Liver (tissue), 9 donors: ENCODE measurements around the gene HLCS. TPM values are rescaled to one million over a fixed set of nuclear protein-coding genes. Genes with fewer than 3 reads are reported as not detected.

ENCODE experiments used
- DNase-seq: peaks from one replicate; pipeline ENCODE4 v3.0.0-alpha.2; 2017; ENCODE audit warnings: low spot score
- H3K27ac ChIP-seq, 2 donors: one replicate each; pipeline ENCODE4 v1.7.0; 2013; ENCODE audit warnings: inconsistent platforms in 2 of 2, low read length in 2 of 2, control low read depth in 1 of 2, low read depth in 1 of 2, mild to moderate bottlenecking in 1 of 2
- H3K27me3 ChIP-seq, 4 donors: one replicate each; pipeline versions ENCODE4 v1.6.1 to v1.7.0; 2013; ENCODE audit warnings: low read length in 3 of 4, inconsistent platforms in 1 of 4, mild to moderate bottlenecking in 1 of 4, moderate library complexity in 1 of 4; ENCODE audit not compliant: control insufficient read depth in 4 of 4, insufficient read depth in 4 of 4
- H3K36me3 ChIP-seq, 4 donors: one replicate each; pipeline versions ENCODE4 v1.6.1 to v1.7.0; 2013; ENCODE audit warnings: low read length in 3 of 4, mild to moderate bottlenecking in 3 of 4, low read depth in 1 of 4, moderate library complexity in 1 of 4; ENCODE audit not compliant: control insufficient read depth in 4 of 4, insufficient read depth in 3 of 4
- H3K4me1 ChIP-seq, 4 donors: one replicate each; pipeline versions ENCODE4 v1.6.1 to v1.7.0; 2013; ENCODE audit warnings: low read length in 3 of 4, mild to moderate bottlenecking in 3 of 4, moderate library complexity in 1 of 4; ENCODE audit not compliant: control insufficient read depth in 4 of 4, insufficient read depth in 4 of 4
- H3K4me3 ChIP-seq, 3 donors: one replicate each; pipeline versions ENCODE4 v1.6.1 to v1.7.0; 2013; ENCODE audit warnings: low read length in 3 of 3, control low read depth in 1 of 3, low read depth in 1 of 3, mild to moderate bottlenecking in 1 of 3
- H3K9ac ChIP-seq, 2 donors: one replicate each; pipeline ENCODE4 v1.7.0; 2013; ENCODE audit warnings: low read length in 2 of 2, mild to moderate bottlenecking in 2 of 2, moderate library complexity in 2 of 2, control low read depth in 1 of 2, low read depth in 1 of 2
- H3K9me3 ChIP-seq, 4 donors: one replicate each; pipeline versions ENCODE4 v1.6.1 to v1.7.0; 2013; ENCODE audit warnings: low read length in 3 of 4; ENCODE audit not compliant: control insufficient read depth in 4 of 4
- EGR1 ChIP-seq, 2 donors: IDR thresholded peaks; 2 replicates each; pipeline ENCODE4 v1.6.1; 2016 to 2018; ENCODE audit warnings: antibody characterized with exemption in 2 of 2, low read depth in 2 of 2
- FOXA1 ChIP-seq: IDR thresholded peaks from 2 replicates; pipeline ENCODE4 v1.6.1; 2016; ENCODE audit warnings: antibody characterized with exemption
- FOXA2 ChIP-seq: IDR thresholded peaks from 2 replicates; pipeline ENCODE4 v1.6.1; 2016; ENCODE audit warnings: antibody characterized with exemption
- GABPA ChIP-seq, 2 donors: IDR thresholded peaks in 1 of 2; conservative IDR thresholded peaks in 1 of 2; 2 replicates each; pipeline ENCODE4 v1.6.1; 2016; ENCODE audit warnings: antibody characterized with exemption in 2 of 2, mild to moderate bottlenecking in 1 of 2, moderate library complexity in 1 of 2
- HNF4A ChIP-seq, 2 donors: conservative IDR thresholded peaks; 2 replicates each; pipeline ENCODE4 v1.6.1; 2016; ENCODE audit warnings: antibody characterized with exemption in 2 of 2, mild to moderate bottlenecking in 2 of 2
- HNF4G ChIP-seq: IDR thresholded peaks from 2 replicates; pipeline ENCODE4 v1.6.1; 2016; ENCODE audit warnings: antibody characterized with exemption
- JUND ChIP-seq, 2 donors: IDR thresholded peaks; 2 replicates each; pipeline ENCODE4 v1.6.1; 2016; ENCODE audit warnings: antibody characterized with exemption in 2 of 2
- NR2F2 ChIP-seq: IDR thresholded peaks from 2 replicates; pipeline ENCODE4 v1.6.1; 2016; ENCODE audit warnings: antibody characterized with exemption
- RAD21 ChIP-seq, 2 donors: IDR thresholded peaks; 2 replicates each; pipeline ENCODE4 v1.6.1; 2016; ENCODE audit warnings: antibody characterized with exemption in 2 of 2, mild to moderate bottlenecking in 2 of 2
- RXRA ChIP-seq, 2 donors: IDR thresholded peaks; 2 replicates each; pipeline ENCODE4 v1.6.1; 2017 to 2018; ENCODE audit warnings: antibody characterized with exemption in 2 of 2, mild to moderate bottlenecking in 1 of 2
- SP1 ChIP-seq: IDR thresholded peaks from 2 replicates; pipeline ENCODE4 v1.6.1; 2018; ENCODE audit warnings: antibody characterized with exemption, mild to moderate bottlenecking
- TAF1 ChIP-seq: conservative IDR thresholded peaks from 2 replicates; pipeline ENCODE4 v1.6.1; 2016; ENCODE audit warnings: antibody characterized with exemption, mild to moderate bottlenecking
- YY1 ChIP-seq: IDR thresholded peaks from 2 replicates; pipeline ENCODE4 v1.6.1; 2016; ENCODE audit warnings: antibody characterized with exemption, mild to moderate bottlenecking
- WGBS: extraction: QIAGEN DNeasy Blood & Tissue Kit; methylation state at CpG from one replicate; pipeline ENCODE4 v1.1.7; 2013; 5-methylcytosine and 5-hydroxymethylcytosine counted together
- polyA plus RNA-seq, 2 donors: library from polyadenylated mRNA; stranded (reverse) in 1 of 2; unstranded in 1 of 2; fragments of 200-250 nt in 1 of 2; fragments of >200 nt in 1 of 2; fragmentation: Nextera tagmentation in 1 of 2; extraction: Ambion mirVana in 1 of 2; gene quantifications; one replicate each; pipeline versions ENCODE4 v1.2.1 to v1.2.3, GENCODE V29; 2013 to 2015
- total RNA-seq, 2 donors: library from RNA; depleted of rRNA; stranded (reverse); fragments of >200 nt; gene quantifications; one replicate each; pipeline ENCODE4 v1.2.3, GENCODE V29; 2014
- TF ChIP-seq, protein P1 (sequence below): IDR thresholded peaks from 2 replicates; pipeline ENCODE4 v1.6.1; 2016; ENCODE audit warnings: antibody characterized with exemption, mild to moderate bottlenecking
- TF ChIP-seq, protein P2 (sequence below): IDR thresholded peaks from 2 replicates; pipeline ENCODE4 v1.6.1; 2016; ENCODE audit warnings: antibody characterized with exemption
- TF ChIP-seq, protein P3 (sequence below): fragments of 150-350 bp; IDR thresholded peaks from 2 replicates; pipeline ENCODE4 v1.5.1; 2017; ENCODE audit warnings: improper control_type of control experiment, low read depth, low read length; ENCODE audit not compliant: missing input control
- TF ChIP-seq, protein P4 (sequence below): IDR thresholded peaks from 2 replicates; pipeline ENCODE4 v1.6.1; 2016; ENCODE audit warnings: antibody characterized with exemption
- TF ChIP-seq, protein P5 (sequence below): IDR thresholded peaks from 2 replicates; pipeline ENCODE4 v1.6.1; 2016; ENCODE audit warnings: antibody characterized with exemption
- donor health status: healthy.
- donor health status: healthy.
- donor health status: healthy.
- donor health status: healthy.
- donor health status: healthy.

HLCS gene
- total and polyA plus RNA-seq, 4 donors: 6.6 to 22.5 (median 8.3) TPM

DNA sequence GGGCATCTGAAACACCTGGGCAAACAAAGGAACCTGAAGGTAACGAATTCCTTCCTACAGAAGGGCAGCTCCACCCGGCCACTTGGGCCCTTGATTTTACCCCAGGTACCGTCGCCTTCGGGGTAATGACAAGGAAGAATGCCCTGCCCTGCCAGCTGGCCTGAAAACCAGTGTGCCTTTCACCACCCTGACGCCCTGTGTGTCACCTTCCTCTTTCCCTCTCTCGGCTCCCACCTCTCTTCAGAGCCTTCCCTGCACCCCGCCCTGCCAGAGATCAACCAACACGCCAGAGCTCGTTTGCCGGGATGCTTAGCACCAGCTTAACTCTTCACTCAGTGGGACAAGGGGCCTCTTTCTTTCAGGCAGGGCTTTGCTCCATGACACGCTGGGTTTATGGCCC, 181.5 kb downstream of the HLCS start (continued):
- TF ChIP-seq, protein P1, sequence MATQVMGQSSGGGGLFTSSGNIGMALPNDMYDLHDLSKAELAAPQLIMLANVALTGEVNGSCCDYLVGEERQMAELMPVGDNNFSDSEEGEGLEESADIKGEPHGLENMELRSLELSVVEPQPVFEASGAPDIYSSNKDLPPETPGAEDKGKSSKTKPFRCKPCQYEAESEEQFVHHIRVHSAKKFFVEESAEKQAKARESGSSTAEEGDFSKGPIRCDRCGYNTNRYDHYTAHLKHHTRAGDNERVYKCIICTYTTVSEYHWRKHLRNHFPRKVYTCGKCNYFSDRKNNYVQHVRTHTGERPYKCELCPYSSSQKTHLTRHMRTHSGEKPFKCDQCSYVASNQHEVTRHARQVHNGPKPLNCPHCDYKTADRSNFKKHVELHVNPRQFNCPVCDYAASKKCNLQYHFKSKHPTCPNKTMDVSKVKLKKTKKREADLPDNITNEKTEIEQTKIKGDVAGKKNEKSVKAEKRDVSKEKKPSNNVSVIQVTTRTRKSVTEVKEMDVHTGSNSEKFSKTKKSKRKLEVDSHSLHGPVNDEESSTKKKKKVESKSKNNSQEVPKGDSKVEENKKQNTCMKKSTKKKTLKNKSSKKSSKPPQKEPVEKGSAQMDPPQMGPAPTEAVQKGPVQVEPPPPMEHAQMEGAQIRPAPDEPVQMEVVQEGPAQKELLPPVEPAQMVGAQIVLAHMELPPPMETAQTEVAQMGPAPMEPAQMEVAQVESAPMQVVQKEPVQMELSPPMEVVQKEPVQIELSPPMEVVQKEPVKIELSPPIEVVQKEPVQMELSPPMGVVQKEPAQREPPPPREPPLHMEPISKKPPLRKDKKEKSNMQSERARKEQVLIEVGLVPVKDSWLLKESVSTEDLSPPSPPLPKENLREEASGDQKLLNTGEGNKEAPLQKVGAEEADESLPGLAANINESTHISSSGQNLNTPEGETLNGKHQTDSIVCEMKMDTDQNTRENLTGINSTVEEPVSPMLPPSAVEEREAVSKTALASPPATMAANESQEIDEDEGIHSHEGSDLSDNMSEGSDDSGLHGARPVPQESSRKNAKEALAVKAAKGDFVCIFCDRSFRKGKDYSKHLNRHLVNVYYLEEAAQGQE: no peak
- no peak for TF ChIP-seq FOXA1

DNA sequence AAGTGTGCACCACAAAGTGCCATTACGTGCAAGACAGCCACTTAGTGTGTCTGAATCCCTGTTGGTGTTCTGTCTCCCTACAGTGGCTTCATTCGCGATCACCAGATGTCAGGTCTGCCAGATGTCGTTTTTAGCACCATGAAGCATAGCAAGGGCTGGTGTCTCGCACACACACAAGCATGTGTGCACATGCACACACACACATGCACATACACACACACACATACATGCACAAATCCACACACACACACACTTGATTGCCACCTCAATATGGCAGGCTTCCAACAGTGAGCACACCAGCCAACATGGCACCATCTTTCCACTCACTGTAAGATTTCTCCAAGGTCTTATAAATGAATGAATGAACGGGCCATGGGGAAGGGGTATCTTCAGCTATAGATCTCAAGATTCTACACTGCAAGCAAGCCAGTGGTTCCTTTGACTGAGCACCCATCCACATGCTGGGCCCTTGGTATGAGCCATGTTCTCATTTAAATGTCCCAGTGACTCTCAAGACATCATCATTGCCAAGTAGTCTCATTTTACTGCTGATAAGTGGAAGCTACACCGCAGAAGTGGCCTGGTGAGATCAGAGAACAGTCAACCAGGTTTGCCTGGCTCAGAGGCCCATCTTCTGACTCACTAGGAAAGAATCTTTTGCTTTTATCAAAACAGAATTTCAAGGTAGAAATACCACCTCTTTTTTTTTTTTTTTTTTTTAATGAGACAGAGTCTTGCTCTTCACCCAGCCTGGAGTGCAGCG, 182.7 kb downstream of the HLCS start:
- 98% methylated on average over 8 of the region's 8 CpGs for WGBS
- no peaks in the 10 kb centered on the region for H3K4me1 ChIP-seq
- TF ChIP-seq TAF1 (no peak), YY1 (no peak), SP1 (no peak), HNF4G (no peak), FOXA1 (no peak), RXRA (IDR thresholded peaks at IDR 0.05) (no peak), EGR1 (IDR thresholded peaks at IDR 0.05; ENCODE audit: low read depth in 2 of 2) (no peak), GABPA (IDR thresholded peaks at IDR 0.05 in 1 of 2, conservative IDR thresholded peaks at IDR 0.05 in 1 of 2) (no peak), RAD21 (IDR thresholded peaks at IDR 0.05) (no peak), FOXA2 (no peak), NR2F2 (no peak), HNF4A (conservative IDR thresholded peaks at IDR 0.05) (no peak), JUND (IDR thresholded peaks at IDR 0.05) (no peak)
- TF ChIP-seq, protein P2, sequence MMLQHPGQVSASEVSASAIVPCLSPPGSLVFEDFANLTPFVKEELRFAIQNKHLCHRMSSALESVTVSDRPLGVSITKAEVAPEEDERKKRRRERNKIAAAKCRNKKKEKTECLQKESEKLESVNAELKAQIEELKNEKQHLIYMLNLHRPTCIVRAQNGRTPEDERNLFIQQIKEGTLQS: no peak
- TF ChIP-seq, protein P3, sequence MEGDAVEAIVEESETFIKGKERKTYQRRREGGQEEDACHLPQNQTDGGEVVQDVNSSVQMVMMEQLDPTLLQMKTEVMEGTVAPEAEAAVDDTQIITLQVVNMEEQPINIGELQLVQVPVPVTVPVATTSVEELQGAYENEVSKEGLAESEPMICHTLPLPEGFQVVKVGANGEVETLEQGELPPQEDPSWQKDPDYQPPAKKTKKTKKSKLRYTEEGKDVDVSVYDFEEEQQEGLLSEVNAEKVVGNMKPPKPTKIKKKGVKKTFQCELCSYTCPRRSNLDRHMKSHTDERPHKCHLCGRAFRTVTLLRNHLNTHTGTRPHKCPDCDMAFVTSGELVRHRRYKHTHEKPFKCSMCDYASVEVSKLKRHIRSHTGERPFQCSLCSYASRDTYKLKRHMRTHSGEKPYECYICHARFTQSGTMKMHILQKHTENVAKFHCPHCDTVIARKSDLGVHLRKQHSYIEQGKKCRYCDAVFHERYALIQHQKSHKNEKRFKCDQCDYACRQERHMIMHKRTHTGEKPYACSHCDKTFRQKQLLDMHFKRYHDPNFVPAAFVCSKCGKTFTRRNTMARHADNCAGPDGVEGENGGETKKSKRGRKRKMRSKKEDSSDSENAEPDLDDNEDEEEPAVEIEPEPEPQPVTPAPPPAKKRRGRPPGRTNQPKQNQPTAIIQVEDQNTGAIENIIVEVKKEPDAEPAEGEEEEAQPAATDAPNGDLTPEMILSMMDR: no peak
- TF ChIP-seq, protein P1: no peak
- TF ChIP-seq, protein P4, sequence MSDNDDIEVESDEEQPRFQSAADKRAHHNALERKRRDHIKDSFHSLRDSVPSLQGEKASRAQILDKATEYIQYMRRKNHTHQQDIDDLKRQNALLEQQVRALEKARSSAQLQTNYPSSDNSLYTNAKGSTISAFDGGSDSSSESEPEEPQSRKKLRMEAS: no peak
- TF ChIP-seq, protein P5, sequence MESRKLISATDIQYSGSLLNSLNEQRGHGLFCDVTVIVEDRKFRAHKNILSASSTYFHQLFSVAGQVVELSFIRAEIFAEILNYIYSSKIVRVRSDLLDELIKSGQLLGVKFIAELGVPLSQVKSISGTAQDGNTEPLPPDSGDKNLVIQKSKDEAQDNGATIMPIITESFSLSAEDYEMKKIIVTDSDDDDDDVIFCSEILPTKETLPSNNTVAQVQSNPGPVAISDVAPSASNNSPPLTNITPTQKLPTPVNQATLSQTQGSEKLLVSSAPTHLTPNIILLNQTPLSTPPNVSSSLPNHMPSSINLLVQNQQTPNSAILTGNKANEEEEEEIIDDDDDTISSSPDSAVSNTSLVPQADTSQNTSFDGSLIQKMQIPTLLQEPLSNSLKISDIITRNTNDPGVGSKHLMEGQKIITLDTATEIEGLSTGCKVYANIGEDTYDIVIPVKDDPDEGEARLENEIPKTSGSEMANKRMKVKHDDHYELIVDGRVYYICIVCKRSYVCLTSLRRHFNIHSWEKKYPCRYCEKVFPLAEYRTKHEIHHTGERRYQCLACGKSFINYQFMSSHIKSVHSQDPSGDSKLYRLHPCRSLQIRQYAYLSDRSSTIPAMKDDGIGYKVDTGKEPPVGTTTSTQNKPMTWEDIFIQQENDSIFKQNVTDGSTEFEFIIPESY: no peak
- H3K27me3 ChIP-seq: no peaks in the 10 kb centered on the region
- DNase-seq: no peak
- no peak overlapping the region for H3K9ac ChIP-seq
- no peaks in the 10 kb centered on the region for H3K9me3 ChIP-seq
- no peak overlapping the region for H3K4me3 ChIP-seq
- H3K27ac ChIP-seq: no peak overlapping the region
- H3K36me3 ChIP-seq: no peaks in the 10 kb centered on the region
